GM19240 (cell line): ENCODE measurements around the gene APBA3.

Source experiments
- DNase-seq: peaks from one replicate; pipeline ENCODE4 v3.0.0; 2011; ENCODE audit warnings: low spot score; ENCODE audit not compliant: insufficient read length

The APBA3 gene, protein sequence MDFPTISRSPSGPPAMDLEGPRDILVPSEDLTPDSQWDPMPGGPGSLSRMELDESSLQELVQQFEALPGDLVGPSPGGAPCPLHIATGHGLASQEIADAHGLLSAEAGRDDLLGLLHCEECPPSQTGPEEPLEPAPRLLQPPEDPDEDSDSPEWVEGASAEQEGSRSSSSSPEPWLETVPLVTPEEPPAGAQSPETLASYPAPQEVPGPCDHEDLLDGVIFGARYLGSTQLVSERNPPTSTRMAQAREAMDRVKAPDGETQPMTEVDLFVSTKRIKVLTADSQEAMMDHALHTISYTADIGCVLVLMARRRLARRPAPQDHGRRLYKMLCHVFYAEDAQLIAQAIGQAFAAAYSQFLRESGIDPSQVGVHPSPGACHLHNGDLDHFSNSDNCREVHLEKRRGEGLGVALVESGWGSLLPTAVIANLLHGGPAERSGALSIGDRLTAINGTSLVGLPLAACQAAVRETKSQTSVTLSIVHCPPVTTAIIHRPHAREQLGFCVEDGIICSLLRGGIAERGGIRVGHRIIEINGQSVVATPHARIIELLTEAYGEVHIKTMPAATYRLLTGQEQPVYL

DNA sequence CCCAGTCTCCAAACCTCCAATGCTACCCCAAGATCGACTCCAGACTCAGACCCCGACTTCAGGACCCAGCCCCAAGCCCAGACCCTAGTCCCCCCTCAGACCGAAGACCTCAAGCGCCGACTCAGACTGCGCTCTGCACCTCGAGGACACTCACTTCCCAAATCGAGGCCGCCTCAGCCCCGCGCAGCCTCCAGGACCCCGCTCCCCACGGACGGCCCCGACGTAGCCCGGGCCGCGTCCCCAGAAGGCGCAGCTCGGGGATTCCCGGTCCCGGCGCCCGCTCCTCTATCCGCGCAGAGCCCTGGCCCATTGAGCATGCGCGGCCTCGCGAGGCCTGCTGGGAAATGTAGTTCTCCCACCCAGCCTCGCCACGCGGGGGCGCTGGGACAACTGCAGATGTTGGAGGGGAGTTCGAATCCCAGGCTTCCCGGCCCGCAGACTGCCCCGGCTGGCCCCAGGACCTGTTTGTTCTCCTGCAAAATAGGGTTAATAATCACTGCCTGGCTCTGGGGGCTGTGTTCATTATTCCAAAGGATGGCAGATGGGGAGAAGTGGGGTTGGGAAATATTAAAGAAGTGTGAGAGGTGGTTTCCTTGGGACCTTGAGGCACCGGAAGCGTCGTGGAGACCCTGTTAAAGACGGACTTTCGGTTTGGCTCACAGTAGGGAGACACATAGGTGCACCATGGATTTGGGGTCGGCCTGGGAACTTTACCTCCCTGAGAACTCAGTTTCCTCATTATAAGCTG lies at the start of gene APBA3:
Gene APBA3, minus strand, starts transcription at position 311 of the 748 bp plus-strand sequence. CDS start 1,428 bp downstream, outside the sequence.
- peak; percentile 95 for DNase-seq

DNA sequence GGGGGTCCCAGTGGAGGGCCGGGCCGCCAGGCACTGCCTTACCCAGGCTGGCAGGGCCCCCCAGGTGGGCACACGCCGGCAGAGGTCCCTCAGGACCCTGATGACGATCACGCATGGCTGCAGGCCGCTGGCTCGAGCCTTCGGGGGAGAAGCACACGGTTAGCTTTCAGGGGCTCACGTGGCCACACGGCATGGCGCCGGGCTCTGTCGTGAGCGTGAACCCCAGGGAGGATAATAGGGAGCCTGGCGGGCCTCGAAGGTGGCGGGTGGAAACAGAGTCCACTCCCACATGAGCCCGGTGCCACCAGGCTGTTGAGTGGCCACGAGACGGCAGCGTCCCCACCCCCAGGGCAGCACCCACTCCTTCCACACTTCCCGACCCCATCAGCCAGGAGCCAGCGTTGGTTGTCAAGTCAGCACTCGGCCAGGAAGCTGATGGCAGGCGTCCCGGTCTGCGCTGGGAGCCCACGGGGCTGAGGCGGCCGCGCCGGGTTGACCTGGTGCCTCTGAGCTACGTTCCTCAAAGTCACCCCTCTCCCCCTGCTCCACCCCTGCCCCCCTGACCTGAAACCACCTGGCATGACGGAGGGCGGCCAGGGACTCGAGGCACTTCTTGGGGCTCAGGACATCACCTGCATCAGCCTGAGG lies 49.3 kb upstream of the APBA3 start:
- DNase-seq, result no peak

DNA sequence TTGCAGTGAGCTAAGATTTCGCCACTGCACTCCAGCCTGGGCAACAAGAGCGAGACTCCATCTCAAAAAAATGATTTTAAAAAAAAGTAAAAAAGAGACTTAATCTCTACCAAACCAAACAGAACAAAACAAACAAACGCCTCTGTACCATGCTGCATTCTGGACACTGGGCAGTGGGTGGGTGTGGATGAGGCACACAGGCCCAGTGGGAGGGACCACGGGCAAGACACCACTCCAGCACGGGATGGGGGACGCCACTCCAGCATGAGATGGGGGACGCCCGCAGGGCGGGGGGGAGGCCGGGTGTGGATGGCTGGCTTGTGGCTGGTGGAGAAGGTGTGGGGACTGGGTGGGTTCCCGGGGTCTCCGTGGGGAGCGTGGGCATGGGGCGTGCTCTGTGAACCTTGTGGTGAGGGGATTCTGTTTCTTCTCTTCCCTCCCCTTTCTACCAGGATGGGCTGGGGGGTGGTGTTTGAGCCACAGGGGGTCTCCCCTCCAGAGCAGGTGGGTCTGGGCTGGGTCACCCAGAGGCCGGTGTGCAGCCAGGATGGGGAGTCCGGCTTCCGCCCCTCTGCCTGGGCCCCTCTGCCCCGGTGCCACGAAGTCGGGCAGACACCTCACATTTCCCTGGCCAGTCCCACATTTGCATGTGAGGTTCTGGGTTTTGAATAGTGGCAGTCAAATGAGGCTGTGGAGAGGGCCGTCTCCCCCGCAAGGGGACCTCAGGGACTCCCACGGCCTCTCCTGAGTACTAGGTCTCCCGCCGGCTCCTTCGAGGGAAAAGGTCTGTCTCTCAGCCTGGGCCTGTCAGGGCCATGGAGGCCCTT lies 48.6 kb upstream of the APBA3 start:
- DNase-seq, result no peak

DNA sequence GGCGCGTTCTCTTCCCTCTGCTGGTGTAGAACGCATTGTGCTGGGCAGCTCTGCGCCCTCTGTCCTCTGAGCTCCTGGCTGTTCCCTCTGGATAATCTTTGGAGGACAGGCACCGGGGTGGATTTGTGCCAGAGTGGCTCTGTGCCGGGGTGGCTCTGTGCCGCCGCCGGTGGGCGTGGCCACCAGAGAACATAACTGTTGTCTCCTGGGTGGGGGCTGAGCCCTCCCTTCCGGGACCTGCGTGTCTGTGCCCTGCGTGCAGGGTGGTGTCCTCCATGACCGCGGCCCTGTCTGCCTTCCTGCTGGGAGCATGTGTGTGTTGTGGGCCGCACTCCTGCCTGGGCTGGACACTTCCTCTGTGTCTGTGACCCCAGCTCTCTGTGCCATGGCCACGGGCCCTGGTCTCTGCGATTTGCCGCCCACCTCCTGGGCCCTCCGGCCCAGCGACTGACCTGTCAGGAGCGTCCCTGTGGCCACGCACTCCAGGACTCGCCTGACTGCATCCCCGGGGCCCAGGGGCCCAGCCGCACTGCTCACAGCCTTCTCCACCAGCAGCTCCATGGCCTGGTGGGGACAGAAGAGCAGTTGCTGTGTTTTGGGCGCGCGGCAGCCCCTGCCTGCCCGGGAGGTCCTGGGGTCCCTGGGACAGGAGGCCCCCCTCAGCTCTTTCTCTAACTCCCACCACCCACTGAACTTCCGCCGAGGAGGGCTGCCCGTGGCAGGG lies 47.1 kb upstream of the APBA3 start:
- DNase-seq, result no peak

DNA sequence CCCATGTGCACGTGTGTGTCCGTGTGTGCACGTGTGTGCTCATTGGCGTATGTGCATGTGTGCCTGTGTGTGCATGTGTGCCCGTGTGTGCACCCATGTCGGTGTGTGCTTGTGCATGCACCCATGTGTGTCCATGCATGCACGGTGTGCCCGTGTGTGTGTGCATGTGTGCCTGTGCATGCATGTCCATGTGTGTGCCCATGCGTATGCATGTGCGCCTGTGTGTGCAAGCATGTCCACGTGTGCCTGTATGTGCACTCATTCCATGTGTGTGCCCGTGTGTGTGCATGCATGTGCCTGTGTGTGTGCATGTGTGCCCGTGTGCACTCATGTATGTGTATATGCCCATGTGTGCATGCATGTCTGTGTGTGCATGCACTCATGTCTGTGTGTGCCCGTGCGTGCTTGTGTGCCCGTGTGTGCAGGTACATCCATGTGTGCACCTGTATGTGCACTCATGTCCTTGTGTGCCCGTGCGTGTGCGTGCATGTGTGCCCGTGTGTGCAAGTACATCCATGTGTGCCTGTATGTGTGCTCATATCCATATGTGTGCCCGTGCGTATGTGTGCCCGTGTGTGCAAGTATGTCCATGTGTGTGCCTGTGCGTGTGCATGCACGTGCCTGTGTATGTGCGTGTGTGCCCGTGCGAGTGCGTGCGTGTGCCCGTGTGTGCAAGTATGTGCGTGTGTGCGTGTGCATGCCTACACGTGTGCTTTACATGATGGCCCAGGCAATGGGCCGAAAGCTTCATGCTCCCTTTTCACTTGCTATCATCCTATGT lies 46.3 kb upstream of the APBA3 start:
- no peak for DNase-seq

DNA sequence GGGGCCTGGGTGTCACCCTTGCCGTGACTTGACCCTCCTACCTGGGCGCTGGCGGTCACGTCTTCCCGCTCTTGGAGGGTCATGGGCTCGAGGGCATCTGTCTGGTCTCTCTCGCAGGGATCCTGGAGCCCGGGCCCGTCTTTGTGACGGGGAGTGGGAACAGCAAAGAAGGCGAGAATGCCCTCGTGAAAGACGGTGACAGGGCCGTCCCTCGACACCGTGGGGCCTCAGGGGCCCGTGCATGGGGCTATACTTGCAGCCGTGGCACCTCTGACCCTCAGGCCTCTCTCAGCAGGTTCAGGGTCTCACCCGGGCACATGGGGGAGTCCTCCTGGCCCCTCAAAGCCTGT lies 45.6 kb upstream of the APBA3 start:
- no peak for DNase-seq

DNA sequence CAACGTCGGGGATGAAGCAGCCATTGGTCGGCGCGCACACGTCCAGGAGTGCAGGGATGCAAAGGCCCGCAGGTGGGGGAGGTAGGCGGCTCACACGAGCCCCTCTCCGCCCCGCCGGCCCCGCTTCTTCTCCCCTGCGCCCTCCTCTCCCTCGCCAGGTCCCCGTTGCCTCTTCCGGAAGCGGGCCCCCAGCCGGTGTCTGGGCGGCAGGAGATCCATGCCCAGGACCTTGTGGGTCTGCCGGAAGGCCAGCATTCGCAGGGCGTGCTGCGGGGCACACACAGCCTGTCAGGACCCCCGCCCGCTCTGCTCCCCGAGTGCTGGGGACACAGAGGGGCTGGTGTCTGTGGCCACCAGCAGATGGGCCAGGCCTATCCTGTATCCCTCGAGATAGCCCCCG lies 44.4 kb upstream of the APBA3 start:
- no peak for DNase-seq

DNA sequence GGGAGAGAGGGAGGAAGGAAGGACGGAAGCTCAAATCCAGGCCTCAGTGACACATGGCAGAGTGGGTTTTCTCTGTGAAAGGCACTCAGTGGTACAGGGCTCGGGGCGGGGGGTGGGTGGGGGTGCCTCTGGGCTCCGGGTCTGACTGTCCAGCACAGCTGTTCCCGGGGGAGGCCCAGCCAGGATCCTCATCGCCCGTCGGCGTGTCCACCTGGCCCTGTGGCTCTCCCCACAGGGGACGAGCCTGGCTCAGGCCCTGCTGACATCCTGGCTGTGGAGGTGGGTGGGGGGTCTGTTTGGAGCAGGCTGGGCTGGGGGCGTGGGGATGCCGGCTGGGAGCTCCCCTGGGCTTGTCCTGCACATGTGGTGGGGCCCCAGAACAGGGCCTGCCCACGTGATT lies 42.9 kb upstream of the APBA3 start:
- DNase-seq, result no peak

DNA sequence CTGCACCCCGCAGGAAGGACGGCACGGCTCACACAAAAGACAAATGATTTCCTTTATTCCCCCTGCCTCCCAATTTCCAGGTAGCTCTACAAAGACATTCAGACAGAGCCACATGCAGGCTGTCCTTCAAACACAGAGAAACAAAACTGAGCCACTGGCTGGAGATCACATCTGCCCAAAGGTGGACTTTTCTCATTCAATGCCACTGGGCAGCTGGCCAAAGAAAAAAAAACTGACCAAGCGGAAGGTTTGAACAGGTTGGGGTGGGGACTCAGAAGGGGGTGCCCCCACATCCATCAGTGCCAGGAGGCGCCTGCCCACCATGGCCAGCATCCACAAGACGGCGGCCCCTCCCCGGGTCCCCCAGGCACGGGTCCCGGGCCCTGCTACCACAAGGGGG lies 42.5 kb upstream of the APBA3 start:
- DNase-seq, result no peak

DNA sequence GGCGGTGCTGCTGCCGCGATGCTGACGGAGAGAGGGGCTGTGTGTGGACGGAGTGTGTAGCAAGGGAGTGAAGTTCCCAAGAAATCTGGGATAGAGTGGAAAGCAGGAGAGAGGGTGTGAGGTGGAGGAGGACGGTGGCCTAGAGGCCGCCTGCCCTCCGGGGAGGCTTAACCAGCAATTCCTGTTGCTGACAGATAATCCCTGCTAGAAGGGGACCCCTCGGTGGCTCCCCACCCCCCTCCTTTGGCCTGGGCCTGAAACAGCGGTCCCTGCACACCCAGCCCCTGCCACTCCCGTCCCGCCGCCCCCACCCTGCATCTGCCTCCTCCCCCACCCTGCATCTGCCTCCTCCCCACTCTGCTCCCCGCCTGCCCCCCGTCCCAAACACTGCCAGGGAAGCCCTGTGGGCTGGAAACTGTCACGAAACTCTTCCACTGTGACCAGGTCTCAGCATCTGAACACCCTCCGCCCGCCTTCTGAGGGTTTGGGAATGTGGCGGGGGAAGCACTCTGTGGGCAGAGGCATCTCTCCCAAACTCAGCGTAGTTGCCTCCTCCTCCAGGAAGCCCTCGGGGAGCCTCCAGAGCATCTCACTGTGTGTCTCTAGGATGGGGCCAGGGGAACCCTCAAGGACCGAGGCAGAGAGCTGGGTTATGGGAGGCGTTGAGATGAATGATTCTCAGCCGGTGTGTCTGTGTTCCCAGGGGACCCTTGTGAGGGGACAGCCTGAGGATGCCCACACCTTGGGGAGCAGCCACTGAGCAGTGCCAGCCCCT lies 41.8 kb upstream of the APBA3 start:
- DNase-seq, result no peak

DNA sequence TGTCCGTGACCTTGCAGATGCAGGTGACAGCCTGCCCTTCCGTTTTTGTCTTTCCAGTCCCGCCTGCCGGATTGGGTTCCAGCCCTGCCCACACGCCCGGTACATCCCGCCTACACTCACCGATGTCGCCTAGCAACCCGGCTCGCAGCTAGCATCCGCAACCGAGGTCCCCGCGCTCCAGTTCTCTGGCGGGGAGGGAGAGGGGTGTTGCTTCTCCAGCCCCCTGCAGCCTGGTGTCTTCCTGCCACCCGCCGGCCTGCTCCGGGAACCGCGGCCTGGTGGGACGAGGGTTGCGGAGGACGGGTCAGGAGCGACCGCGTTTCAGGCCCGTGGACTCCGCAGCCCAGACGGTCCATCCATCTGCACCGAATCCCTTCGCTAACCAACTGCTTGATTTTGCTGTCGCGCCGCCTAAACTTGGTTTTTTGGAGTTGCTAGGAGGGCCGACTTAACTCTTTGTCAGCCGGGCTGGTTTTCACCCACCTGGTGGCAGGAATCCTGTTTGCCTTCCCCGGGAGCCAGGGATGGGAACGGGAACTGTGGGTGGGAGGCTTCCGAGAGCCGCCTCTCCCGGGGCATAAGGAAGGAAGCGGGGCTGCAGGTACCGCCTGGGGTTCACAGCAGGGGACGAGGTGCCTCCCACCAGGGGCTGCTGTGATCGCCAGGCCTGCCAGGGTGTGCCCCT lies 40.1 kb upstream of the APBA3 start:
- no peak for DNase-seq

DNA sequence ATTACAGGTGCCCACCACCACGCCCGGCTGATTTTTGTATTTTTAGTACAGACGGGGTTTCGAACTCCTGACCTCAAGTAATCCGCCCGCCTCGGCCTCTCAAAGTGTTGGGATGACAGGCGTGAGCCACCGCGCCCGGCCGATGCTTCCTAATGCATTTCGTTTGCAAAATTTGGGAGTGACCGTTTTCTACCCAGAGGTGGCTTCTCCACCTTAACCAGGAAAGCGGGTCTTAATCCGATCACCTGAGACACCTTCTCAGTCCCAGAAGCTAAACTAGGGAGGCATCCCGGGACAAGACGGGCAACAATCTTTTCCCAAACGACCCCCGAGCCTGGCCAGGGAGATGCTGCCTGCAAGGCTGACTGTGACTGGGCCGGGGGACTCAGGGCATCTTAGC lies 39.5 kb upstream of the APBA3 start:
- DNase-seq, result no peak

DNA sequence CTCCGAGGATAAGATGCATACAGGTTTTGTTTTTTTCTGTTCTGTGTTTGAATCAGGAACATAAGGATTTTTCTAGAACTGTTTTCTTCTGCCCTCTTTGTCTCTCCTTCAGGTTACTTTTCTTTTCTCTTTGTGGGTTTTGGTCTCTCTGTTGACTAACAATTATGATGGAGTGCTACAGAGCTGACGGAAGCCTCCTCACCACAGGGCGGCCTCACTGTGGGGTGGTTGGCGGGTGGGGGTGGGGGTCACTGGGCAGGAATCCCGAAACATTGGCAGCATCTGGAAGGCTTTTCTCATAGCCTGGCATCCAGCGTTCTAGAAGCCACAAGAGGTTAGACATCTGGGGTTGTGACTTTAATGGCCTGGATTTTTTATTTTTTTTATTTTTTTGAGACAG lies 36.6 kb upstream of the APBA3 start:
- DNase-seq, result no peak

DNA sequence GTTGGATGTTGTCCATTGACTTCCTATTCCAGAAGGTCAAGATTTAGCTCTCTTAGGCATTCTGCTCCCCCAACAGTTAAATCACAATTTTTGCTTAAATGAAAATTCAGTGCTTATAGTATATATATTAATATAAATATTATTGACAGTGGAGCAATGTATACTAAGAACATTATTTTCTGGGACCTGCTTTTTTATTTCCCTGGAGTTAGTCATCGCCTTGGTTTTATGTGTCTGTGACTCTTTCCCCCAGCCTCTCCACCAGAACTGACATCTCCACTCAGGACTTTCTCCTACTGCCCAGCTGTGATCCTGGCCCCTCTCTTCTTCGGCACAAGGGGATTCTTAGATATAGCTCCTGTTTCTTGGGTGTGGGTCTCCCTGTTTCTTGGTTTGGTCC lies 34.9 kb upstream of the APBA3 start:
- DNase-seq, result no peak

DNA sequence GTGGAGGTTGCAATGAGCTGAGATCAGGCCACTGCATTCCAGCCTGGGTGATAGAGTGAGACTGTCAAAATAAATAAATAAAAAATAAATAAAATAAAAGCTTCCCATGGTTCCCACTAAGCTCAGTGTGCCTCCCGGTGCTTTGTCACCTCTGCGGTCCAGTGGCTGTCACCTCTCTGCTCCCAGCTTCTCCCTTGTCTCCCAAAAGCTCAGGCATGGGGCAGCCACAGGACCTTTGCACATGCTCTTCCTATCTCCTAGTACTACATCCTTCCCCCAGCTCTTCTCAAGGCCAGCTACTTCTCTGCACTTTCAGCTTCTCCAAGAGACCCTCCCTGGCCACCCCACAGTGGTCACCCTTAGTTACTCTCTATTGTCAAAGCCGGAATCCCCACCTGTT lies 32.3 kb upstream of the APBA3 start:
- DNase-seq, result no peak

DNA sequence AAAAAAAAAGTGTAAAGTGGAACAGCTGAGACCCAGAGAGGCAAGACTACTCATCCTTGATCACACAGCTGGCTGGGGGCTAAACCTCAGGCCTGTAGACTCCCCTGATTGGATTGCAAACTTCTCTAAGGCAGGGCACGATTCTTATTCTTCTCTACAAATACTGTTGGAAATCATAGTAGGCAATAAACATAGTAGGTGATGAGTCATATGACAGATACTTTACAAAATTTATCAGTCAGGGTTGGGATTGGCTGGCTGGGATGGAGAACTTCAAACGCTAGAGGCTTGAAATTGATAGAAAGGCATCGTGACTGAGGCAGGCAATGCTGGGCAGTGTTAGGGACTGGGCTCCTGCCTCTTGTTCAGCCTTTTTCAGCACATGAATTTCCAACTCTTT lies 30.6 kb upstream of the APBA3 start:
- no peak for DNase-seq

DNA sequence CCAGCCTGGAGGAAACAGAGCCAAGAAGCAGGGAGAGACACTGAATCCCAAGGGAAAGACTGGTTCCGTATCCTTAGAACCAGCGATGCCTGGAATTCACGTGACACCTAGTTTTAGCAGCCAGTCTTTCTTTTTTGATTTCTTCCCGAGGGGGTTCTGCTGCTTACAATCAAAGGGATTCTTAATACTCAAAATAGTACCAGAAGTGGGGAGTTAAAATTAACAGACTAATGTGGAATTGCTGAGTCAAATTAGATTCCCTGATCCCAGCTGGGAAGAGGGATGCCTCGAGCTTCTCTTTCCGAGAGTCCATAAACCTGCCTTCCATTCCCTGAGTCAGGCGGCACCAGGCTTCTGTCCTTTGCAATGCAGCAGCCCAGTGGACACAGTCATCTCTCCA lies 29.4 kb upstream of the APBA3 start:
- DNase-seq, result no peak

DNA sequence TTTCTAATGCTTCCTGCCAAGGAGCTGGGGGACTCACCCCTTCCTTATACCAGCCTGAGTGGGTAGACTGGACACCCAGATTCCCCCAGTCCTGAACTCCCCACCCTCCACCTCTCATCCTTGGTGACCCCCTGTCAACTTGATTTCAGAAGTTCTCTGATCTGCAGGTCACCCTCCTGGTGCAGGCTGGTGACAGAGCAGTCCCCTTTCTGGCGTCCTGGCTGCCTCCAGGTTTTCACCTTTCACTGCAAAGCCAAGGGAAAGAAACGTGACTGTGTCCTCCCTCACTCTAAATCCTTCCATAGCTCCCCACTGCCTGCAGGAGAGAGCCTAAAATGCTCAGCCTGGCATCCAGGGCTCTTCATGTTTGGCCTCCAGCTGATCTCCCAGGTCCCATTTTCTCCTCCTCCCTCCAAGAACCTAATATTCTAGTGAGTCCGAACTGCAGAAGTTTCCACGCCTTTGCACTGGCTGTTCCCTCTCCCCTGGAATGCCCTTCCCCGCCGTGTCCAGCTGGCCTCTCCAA lies 28.8 kb upstream of the APBA3 start:
- no peak for DNase-seq
